Cardiac fibroblast (primary cell): ENCODE results near the gene F8.

ENCODE experiments used
- DNase-seq, 2 donors: peaks; one replicate each; pipeline versions ENCODE4 v3.0.0 to v3.0.0-alpha.2; 2010; ENCODE audit warnings: low read depth in 2 of 2
- H3K4me3 ChIP-seq, 2 donors: replicated peaks in 1 of 2; 1 replicate in 1 of 2; 2 replicates in 1 of 2; pipeline ENCODE4 v1.5.1; 2011; ENCODE audit warnings: low read depth in 2 of 2, low read length in 2 of 2, mild to moderate bottlenecking in 2 of 2, moderate library complexity in 1 of 2
- CTCF ChIP-seq: IDR thresholded peaks from one replicate; pipeline ENCODE4 v1.5.1; 2011; ENCODE audit warnings: low read depth, mild to moderate bottlenecking, low read length, inconsistent platforms

F8 gene

GRCh38 chrX:154804261-154804956, 218.1 kb downstream of the F8 start:
- no peak for DNase-seq
- TF ChIP-seq CTCF, result no peak
- H3K4me3 ChIP-seq, result peak overlapping the region; percentile 69 to 72

- DNase-seq, result no peak
- no peak for TF ChIP-seq CTCF
- H3K4me3 ChIP-seq, result no peak overlapping the region
Observed at GRCh38 chrX:154802947-154803346, 219.6 kb downstream of the F8 start.

DNA sequence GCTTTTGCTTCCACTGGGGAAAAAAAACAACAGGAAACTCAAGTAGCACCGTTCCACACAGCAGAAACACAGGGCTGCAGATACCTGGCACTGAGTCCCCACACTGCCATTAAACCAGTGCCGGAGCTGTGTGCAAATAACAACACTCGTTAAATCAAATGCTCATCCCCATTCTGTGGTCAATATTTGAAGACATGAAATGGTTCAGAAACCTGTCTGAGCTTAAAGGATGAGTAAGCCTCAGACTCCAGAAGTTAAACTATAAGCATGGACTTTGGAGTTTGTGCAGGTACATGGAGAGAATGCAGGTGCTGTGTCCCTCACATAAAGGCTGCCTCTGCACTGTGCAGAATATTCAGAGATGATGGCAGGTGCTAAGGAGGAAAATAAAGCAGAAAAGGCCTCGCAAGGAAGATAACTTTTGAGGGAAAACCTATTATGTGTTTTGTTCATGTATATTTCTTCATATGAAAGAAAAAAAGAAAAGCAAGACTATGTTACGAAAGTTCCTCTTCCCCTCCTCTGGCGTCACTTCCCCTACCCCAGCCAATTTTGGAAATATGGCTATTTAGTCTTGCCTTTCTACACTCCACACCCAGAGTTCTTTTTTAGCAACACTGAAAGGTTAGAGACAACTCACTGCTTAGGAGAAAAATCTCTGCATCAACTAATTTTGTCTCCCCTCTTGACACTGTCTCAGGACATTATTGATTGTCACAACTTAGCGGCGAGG, 221.9 kb downstream of the F8 start:
- TF ChIP-seq CTCF, result no peak
- H3K4me3 ChIP-seq, result no peak overlapping the region
- DNase-seq, result peak in 1 of 2 donors; percentile 9

- H3K4me3 ChIP-seq, result no peak overlapping the region
- no peak for TF ChIP-seq CTCF
- peak; percentile 34 to 64 for DNase-seq
Observed at GRCh38 chrX:154799556-154800348, 222.8 kb downstream of the F8 start.

DNA sequence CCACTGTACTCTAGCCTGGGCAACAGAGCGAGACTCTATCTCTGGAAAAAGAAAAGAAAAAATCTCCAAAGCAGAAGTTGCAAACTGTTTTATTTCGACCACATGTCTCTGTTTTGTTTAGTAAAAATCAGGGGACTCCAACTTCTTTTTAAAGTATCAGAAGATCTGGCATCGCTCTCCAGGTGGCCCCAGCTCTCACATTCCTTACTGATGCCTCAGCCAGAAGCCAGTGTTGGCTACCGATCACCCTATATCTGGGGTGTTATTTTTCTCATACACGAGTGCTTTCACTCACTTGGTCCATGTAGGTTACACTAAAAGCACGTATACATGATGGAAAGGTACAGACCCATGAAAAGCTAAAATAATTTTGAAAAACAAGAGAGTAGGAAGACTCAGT, 225.5 kb downstream of the F8 start:
- no peak overlapping the region for H3K4me3 ChIP-seq
- peak in 1 of 2 donors; percentile 12 for DNase-seq
- TF ChIP-seq CTCF, result no peak

DNA sequence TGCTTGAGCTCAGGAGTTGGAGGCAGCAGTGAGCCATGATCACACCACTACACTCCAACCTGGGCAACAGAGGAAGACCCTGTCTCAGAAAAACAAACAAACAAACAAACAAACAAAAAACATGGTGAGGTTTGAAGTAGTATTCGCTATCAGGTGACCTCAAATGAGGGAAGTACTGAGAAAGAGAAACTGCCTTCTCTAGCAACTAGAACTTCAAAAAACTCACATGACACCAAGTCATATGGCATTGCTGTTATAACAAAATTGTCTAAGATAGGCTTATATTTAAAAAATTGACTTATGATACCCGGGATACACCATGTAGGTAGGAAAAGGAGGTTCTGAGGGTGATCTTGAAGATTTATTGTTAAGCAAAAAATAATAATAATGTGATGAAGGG, 227.5 kb downstream of the F8 start:
- DNase-seq, result no peak
- no peak overlapping the region for H3K4me3 ChIP-seq
- TF ChIP-seq CTCF, result no peak
